ENCODE measurements around the gene ZNF662. TPM values are rescaled to one million over a fixed set of nuclear protein-coding genes. Genes with fewer than 3 reads are reported as not detected.

The ZNF662 gene
- total RNA-seq, 1 experiment from 2014 or later, result 2.7 TPM

- CTCF ChIA-PET, result no interaction called here
- Mint-ChIP-seq H3K27ac (no peak overlapping the region), H3K9me3 (no peaks in the 10 kb centered on the region), H3K27me3 (ENCODE audit: low read depth) (no peaks in the 10 kb centered on the region; the same call in 1 of the 2 replicates), H3K4me1 (peaks cover 5% of the 10 kb centered on the region), H3K4me3 (no peak overlapping the region), H3K36me3 (no peaks in the 10 kb centered on the region)
- no peak for DNase-seq (ENCODE audit: low spot score)
- POLR2A ChIA-PET, result no interaction called here
- ATAC-seq, result no peak
- TF ChIP-seq HMGA2 (CRISPR knock-in tag; IDR thresholded peaks at IDR 0.05) (no peak), SMAD3 (CRISPR knock-in tag; IDR thresholded peaks at IDR 0.05; ENCODE audit: borderline replicate concordance) (no peak), ZNF263 (CRISPR knock-in tag; IDR thresholded peaks at IDR 0.05; ENCODE audit: low read depth) (no peak), ERG (CRISPR knock-in tag; IDR thresholded peaks at IDR 0.05) (no peak), NFYB (CRISPR knock-in tag; conservative IDR thresholded peaks at IDR 0.05; ENCODE audit: low read depth) (no peak), TEAD4 (CRISPR knock-in tag; IDR thresholded peaks at IDR 0.05) (no peak), CBFB (CRISPR knock-in tag; IDR thresholded peaks at IDR 0.05; ENCODE audit: low read depth) (no peak), ZNF396 (CRISPR knock-in tag; IDR thresholded peaks at IDR 0.05; ENCODE audit: borderline replicate concordance) (no peak), ZNF232 (CRISPR knock-in tag; IDR thresholded peaks at IDR 0.05) (no peak), JUN (CRISPR knock-in tag; IDR thresholded peaks at IDR 0.05) (no peak)
- TF ChIP-seq, protein P1, sequence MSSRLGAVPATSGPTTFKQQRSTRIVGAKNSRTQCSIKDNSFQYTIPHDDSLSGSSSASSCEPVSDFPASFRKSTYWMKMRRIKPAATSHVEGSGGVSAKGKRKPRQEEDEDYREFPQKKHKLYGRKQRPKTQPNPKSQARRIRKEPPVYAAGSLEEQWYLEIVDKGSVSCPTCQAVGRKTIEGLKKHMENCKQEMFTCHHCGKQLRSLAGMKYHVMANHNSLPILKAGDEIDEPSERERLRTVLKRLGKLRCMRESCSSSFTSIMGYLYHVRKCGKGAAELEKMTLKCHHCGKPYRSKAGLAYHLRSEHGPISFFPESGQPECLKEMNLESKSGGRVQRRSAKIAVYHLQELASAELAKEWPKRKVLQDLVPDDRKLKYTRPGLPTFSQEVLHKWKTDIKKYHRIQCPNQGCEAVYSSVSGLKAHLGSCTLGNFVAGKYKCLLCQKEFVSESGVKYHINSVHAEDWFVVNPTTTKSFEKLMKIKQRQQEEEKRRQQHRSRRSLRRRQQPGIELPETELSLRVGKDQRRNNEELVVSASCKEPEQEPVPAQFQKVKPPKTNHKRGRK (CRISPR knock-in tag; IDR thresholded peaks at IDR 0.05; ENCODE audit: borderline replicate concordance), result no peak
- TF ChIP-seq, protein P2, sequence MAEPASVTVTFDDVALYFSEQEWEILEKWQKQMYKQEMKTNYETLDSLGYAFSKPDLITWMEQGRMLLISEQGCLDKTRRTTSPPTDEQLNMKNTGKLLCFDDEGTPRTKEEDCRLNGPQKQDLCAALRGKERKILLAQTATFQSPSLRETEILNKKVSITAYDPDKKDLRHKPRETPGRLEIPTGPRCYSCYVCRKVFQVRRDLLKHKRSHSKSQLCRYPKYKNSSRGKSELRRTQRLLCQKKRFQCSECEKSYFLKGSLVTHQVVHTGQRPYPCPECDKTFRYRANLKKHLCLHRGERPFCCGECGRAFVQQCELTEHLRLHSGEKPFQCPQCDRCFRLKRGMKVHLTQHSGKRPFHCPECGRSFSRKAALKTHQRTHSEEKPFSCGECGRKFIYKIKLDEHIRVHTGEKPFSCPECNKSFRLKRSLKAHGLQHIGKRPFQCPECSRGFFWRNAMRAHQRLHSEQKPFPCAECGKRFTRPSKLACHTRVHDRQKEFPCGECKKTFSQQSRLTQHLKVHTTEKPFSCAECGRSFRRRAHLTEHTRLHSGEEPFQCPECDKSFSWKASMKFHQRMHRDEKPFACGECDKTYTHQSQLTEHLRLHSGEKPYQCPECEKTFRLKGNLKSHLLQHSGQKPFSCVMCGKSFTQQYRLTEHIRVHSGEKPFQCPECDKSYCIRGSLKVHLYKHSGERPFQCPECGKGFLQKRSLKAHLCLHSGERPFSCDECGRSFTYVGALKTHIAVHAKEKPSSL (CRISPR knock-in tag; conservative IDR thresholded peaks at IDR 0.05), result no peak
- TF ChIP-seq, protein P3, sequence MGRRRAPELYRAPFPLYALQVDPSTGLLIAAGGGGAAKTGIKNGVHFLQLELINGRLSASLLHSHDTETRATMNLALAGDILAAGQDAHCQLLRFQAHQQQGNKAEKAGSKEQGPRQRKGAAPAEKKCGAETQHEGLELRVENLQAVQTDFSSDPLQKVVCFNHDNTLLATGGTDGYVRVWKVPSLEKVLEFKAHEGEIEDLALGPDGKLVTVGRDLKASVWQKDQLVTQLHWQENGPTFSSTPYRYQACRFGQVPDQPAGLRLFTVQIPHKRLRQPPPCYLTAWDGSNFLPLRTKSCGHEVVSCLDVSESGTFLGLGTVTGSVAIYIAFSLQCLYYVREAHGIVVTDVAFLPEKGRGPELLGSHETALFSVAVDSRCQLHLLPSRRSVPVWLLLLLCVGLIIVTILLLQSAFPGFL (CRISPR knock-in tag; IDR thresholded peaks at IDR 0.05; ENCODE audit: borderline replicate concordance), result no peak
- TF ChIP-seq, protein P4, sequence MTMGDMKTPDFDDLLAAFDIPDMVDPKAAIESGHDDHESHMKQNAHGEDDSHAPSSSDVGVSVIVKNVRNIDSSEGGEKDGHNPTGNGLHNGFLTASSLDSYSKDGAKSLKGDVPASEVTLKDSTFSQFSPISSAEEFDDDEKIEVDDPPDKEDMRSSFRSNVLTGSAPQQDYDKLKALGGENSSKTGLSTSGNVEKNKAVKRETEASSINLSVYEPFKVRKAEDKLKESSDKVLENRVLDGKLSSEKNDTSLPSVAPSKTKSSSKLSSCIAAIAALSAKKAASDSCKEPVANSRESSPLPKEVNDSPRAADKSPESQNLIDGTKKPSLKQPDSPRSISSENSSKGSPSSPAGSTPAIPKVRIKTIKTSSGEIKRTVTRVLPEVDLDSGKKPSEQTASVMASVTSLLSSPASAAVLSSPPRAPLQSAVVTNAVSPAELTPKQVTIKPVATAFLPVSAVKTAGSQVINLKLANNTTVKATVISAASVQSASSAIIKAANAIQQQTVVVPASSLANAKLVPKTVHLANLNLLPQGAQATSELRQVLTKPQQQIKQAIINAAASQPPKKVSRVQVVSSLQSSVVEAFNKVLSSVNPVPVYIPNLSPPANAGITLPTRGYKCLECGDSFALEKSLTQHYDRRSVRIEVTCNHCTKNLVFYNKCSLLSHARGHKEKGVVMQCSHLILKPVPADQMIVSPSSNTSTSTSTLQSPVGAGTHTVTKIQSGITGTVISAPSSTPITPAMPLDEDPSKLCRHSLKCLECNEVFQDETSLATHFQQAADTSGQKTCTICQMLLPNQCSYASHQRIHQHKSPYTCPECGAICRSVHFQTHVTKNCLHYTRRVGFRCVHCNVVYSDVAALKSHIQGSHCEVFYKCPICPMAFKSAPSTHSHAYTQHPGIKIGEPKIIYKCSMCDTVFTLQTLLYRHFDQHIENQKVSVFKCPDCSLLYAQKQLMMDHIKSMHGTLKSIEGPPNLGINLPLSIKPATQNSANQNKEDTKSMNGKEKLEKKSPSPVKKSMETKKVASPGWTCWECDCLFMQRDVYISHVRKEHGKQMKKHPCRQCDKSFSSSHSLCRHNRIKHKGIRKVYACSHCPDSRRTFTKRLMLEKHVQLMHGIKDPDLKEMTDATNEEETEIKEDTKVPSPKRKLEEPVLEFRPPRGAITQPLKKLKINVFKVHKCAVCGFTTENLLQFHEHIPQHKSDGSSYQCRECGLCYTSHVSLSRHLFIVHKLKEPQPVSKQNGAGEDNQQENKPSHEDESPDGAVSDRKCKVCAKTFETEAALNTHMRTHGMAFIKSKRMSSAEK (CRISPR knock-in tag; IDR thresholded peaks at IDR 0.05; ENCODE audit: borderline replicate concordance), result no peak
Measured at GRCh38 chr3:42874749-42875148, 31.2 kb upstream of the ZNF662 start.
